ENCODE measurements around the gene MAPK11. TPM values are rescaled to one million over a fixed set of nuclear protein-coding genes. Genes with fewer than 3 reads are reported as not detected.

MAPK11 gene
- total RNA-seq, 1 experiment from 2014 or later: 6.1 TPM

- DNase-seq (ENCODE audit: low read depth, low spot score): no peak
- in situ Hi-C loops (cut with HindIII; ENCODE audit: low pct_unique_long_range_greater_than_20kb, low sequenced_read_pairs): no loop called here
Measured at GRCh38 chr22:50257451-50258360, 12.5 kb downstream of the MAPK11 start.

- in situ Hi-C loops (cut with HindIII; ENCODE audit: low pct_unique_long_range_greater_than_20kb, low sequenced_read_pairs): no loop called here
- no peak for DNase-seq (ENCODE audit: low read depth, low spot score)
Measured at GRCh38 chr22:50257041-50257440, 13.1 kb downstream of the MAPK11 start.

- in situ Hi-C loops (cut with HindIII; ENCODE audit: low pct_unique_long_range_greater_than_20kb, low sequenced_read_pairs): no loop called here
- DNase-seq (ENCODE audit: low read depth, low spot score): no peak
Measured at GRCh38 chr22:50256258-50256862, 13.8 kb downstream of the MAPK11 start.

- in situ Hi-C loops (cut with HindIII; ENCODE audit: low pct_unique_long_range_greater_than_20kb, low sequenced_read_pairs): no loop called here
- DNase-seq (ENCODE audit: low read depth, low spot score): no peak
Measured at GRCh38 chr22:50255607-50256006, 14.6 kb downstream of the MAPK11 start.

GRCh38 chr22:50255099-50255498 is 15.1 kb downstream of the MAPK11 start:
- in situ Hi-C loops (cut with HindIII; ENCODE audit: low pct_unique_long_range_greater_than_20kb, low sequenced_read_pairs): no loop called here
- no peak for DNase-seq (ENCODE audit: low read depth, low spot score)

GRCh38 chr22:50253941-50254340 is 16.2 kb downstream of the MAPK11 start:
- in situ Hi-C loops (cut with HindIII; ENCODE audit: low pct_unique_long_range_greater_than_20kb, low sequenced_read_pairs): no loop called here
- no peak for DNase-seq (ENCODE audit: low read depth, low spot score)

GRCh38 chr22:50253046-50253915 is 16.9 kb downstream of the MAPK11 start:
- no peak for DNase-seq (ENCODE audit: low read depth, low spot score)
- in situ Hi-C loops (cut with HindIII; ENCODE audit: low pct_unique_long_range_greater_than_20kb, low sequenced_read_pairs): no loop called here

GRCh38 chr22:50252082-50253045 is 17.8 kb downstream of the MAPK11 start:
- peak; percentile 76 for DNase-seq (ENCODE audit: low read depth, low spot score)
- in situ Hi-C loops (cut with HindIII; ENCODE audit: low pct_unique_long_range_greater_than_20kb, low sequenced_read_pairs): no loop called here

GRCh38 chr22:50251477-50252081 is 18.6 kb downstream of the MAPK11 start:
- in situ Hi-C loops (cut with HindIII; ENCODE audit: low pct_unique_long_range_greater_than_20kb, low sequenced_read_pairs): no loop called here
- DNase-seq (ENCODE audit: low read depth, low spot score): no peak

GRCh38 chr22:50250555-50251476 is 19.4 kb downstream of the MAPK11 start, which contains the start of gene HDAC10:
Gene HDAC10, minus strand, starts transcription at chr22:50251265. Its CDS starts 233 bp downstream, at chr22:50251032.
- in situ Hi-C loops (cut with HindIII; ENCODE audit: low pct_unique_long_range_greater_than_20kb, low sequenced_read_pairs): no loop called here
- peak; percentile 63 for DNase-seq (ENCODE audit: low read depth, low spot score)

- DNase-seq (ENCODE audit: low read depth, low spot score): no peak
- in situ Hi-C loops (cut with HindIII; ENCODE audit: low pct_unique_long_range_greater_than_20kb, low sequenced_read_pairs): no loop called here
Measured at GRCh38 chr22:50250249-50250554, 20.0 kb downstream of the MAPK11 start.

- in situ Hi-C loops (cut with HindIII; ENCODE audit: low pct_unique_long_range_greater_than_20kb, low sequenced_read_pairs): no loop called here
- no peak for DNase-seq (ENCODE audit: low read depth, low spot score)
Measured at GRCh38 chr22:50249341-50250248, 20.6 kb downstream of the MAPK11 start.

GRCh38 chr22:50248196-50249081 is 21.7 kb downstream of the MAPK11 start:
- in situ Hi-C loops (cut with HindIII; ENCODE audit: low pct_unique_long_range_greater_than_20kb, low sequenced_read_pairs): no loop called here

GRCh38 chr22:50247748-50248147 is 22.4 kb downstream of the MAPK11 start:
- DNase-seq (ENCODE audit: low read depth, low spot score): peak; percentile 76
- in situ Hi-C loops (cut with HindIII; ENCODE audit: low pct_unique_long_range_greater_than_20kb, low sequenced_read_pairs): no loop called here

More at GRCh38 chr22:50248196-50249081, 21.7 kb downstream of the MAPK11 start:
- no peak for DNase-seq (ENCODE audit: low read depth, low spot score)
